Left lung (tissue), 10 donors: ENCODE results near the gene SMIM22. TPM values are rescaled to one million over a fixed set of nuclear protein-coding genes. Genes with fewer than 3 reads are reported as not detected.

Experiments used
- ATAC-seq: fragments of 200-7000 bp; cut with Tn5 transposase; one replicate; pipeline ENCODE4 v1.9.1; 2020; ENCODE audit warnings: moderate library complexity
- DNase-seq, 4 donors: peaks; one replicate each; pipeline ENCODE4 v3.0.0-alpha.2; 2013 to 2020
- H3K27ac ChIP-seq, 2 donors: fragments of 200-600 bp; sonication (generic) in 1 of 2; one replicate each; pipeline versions ENCODE4 v1.5.0 to v1.8.0; 2020 to 2021
- H3K27me3 ChIP-seq, 2 donors: fragments of 200-600 bp; sonication (generic) in 1 of 2; one replicate each; pipeline versions ENCODE4 v1.5.0 to v1.8.0; 2020 to 2021
- H3K36me3 ChIP-seq, 2 donors: fragments of 200-600 bp; sonication (generic) in 1 of 2; one replicate each; pipeline versions ENCODE4 v1.5.0 to v1.8.0; 2020 to 2021
- H3K4me1 ChIP-seq, 2 donors: fragments of 200-600 bp; one replicate each; pipeline ENCODE4 v1.8.0; 2021
- H3K4me3 ChIP-seq, 2 donors: fragments of 200-600 bp; sonication (generic) in 1 of 2; one replicate each; pipeline versions ENCODE4 v1.5.0 to v1.8.0; 2020 to 2021; ENCODE audit warnings: mild to moderate bottlenecking in 1 of 2
- H3K9me3 ChIP-seq, 2 donors: fragments of 200-600 bp; sonication (generic) in 1 of 2; one replicate each; pipeline versions ENCODE4 v1.5.0 to v1.8.0; 2020 to 2021
- CTCF ChIP-seq, 2 donors: fragments of 200-600 bp; sonication (generic) in 1 of 2; IDR thresholded peaks; one replicate each; pipeline versions ENCODE4 v1.5.0 to v1.8.0; 2021; ENCODE audit warnings: antibody characterized with exemption in 2 of 2
- intact Hi-C, 2 donors: fragments of 100-400 bp; cut with DNase I; formaldehyde crosslinking; loops; one replicate each; pipeline versions ENCODE4 v1.11.2 to v1.14.2; 2022
- polyA plus RNA-seq, 6 donors: library from polyadenylated mRNA; unstranded; fragments of 120-200 nt; gene quantifications; one replicate each; pipeline ENCODE4 v1.2.1, GENCODE V29; 2013; ENCODE audit not compliant: insufficient read length in 6 of 6
- total RNA-seq, 2 donors: library from RNA; stranded (reverse); fragmentation: NEBNext Ultra II Directional; extraction: Animal tissue kit (Norgen Biotek cat#: 25700); gene quantifications; one replicate each; pipeline ENCODE4 v1.2.1, GENCODE V29; 2021
- donor health status: DM: no; HTN: yes; CAD: no.
- donor health status: DM: no; HTN: no; CAD: no.

SMIM22 gene
- total and polyA plus RNA-seq, 8 donors, result 3.4 to 40.5 (median 4.5) TPM

- DNase-seq, result peak in 1 of 4 donors; percentile 10
- intact Hi-C loops, result no loop called here
- Histone ChIP-seq H3K4me1 (no peaks in the 10 kb centered on the region), H3K4me3 (no peak overlapping the region), H3K36me3 (no peaks in the 10 kb centered on the region), H3K9me3 (no peaks in the 10 kb centered on the region), H3K27ac (no peak overlapping the region), H3K27me3 (no peaks in the 10 kb centered on the region)
- no peak for TF ChIP-seq CTCF (IDR thresholded peaks at IDR 0.05)
- ATAC-seq, result no peak
These were observed 4.9 kb upstream of the SMIM22 start for GRCh38 chr16:4790261-4790660.

- DNase-seq (no peak), ATAC-seq (no peak)
- intact Hi-C loops, result no loop called here
- H3K9me3 ChIP-seq, result no peaks in the 10 kb centered on the region
- H3K36me3 ChIP-seq, result peaks cover 0 to 5% of the 10 kb centered on the region in 2 donors
- no peaks in the 10 kb centered on the region for H3K27me3 ChIP-seq
- H3K4me3 ChIP-seq, result no peak overlapping the region
- H3K27ac ChIP-seq, result no peak overlapping the region
- no peaks in the 10 kb centered on the region for H3K4me1 ChIP-seq
- TF ChIP-seq CTCF (IDR thresholded peaks at IDR 0.05), result no peak
These were observed 4.3 kb upstream of the SMIM22 start for GRCh38 chr16:4790871-4791270.

GRCh38 chr16:4792951-4793513 lies 2.1 kb upstream of the SMIM22 start:
- no peaks in the 10 kb centered on the region for H3K27me3 ChIP-seq
- no peak for TF ChIP-seq CTCF (IDR thresholded peaks at IDR 0.05)
- H3K4me1 ChIP-seq, result no peaks in the 10 kb centered on the region
- no peaks in the 10 kb centered on the region for H3K9me3 ChIP-seq
- intact Hi-C loops, result no loop called here
- H3K36me3 ChIP-seq, result peaks cover 0 to 23% of the 10 kb centered on the region in 2 donors
- no peak for ATAC-seq
- no peak overlapping the region for H3K4me3 ChIP-seq
- no peak for DNase-seq
- no peak overlapping the region for H3K27ac ChIP-seq

GRCh38 chr16:4795828-4796572 lies 831 bp downstream of the SMIM22 start:
- no peak for DNase-seq
- peaks cover 0 to 39% of the 10 kb centered on the region in 2 donors for H3K36me3 ChIP-seq
- peaks cover 5 to 13% of the 10 kb centered on the region in 2 donors for H3K4me1 ChIP-seq
- intact Hi-C loops, result no loop called here
- no peak for ATAC-seq
- no peaks in the 10 kb centered on the region for H3K27me3 ChIP-seq
- no peak for TF ChIP-seq CTCF (IDR thresholded peaks at IDR 0.05)
- peak overlapping the region in 1 of 2 donors; percentile 26 for H3K4me3 ChIP-seq
- no peaks in the 10 kb centered on the region for H3K9me3 ChIP-seq
- no peak overlapping the region for H3K27ac ChIP-seq

- no peaks in the 10 kb centered on the region for H3K9me3 ChIP-seq
- DNase-seq (no peak), ATAC-seq (no peak)
- no peak overlapping the region for H3K27ac ChIP-seq
- peaks cover 14 to 24% of the 10 kb centered on the region in 2 donors for H3K4me1 ChIP-seq
- no peak for TF ChIP-seq CTCF (IDR thresholded peaks at IDR 0.05)
- peaks cover 0 to 39% of the 10 kb centered on the region in 2 donors for H3K36me3 ChIP-seq
- intact Hi-C loops, result no loop called here
- no peaks in the 10 kb centered on the region for H3K27me3 ChIP-seq
- H3K4me3 ChIP-seq, result no peak overlapping the region
These were observed 2.0 kb downstream of the SMIM22 start for GRCh38 chr16:4796982-4797804.
